HPDE6-E6E7 (cell line): ENCODE measurements around the gene JOSD2.

Source experiments
- DNase-seq: peaks from one replicate; pipeline ENCODE4 v3.0.0; 2011; ENCODE audit warnings: missing footprints; ENCODE audit errors: extremely low spot score

The JOSD2 gene

GRCh38 chr19:50493171-50493570 lies 17.8 kb downstream of the JOSD2 start:
- DNase-seq: no peak

GRCh38 chr19:50492303-50493052 lies 18.5 kb downstream of the JOSD2 start:
- DNase-seq: no peak

- DNase-seq: no peak
Observed at GRCh38 chr19:50490991-50491472, 20.0 kb downstream of the JOSD2 start.

GRCh38 chr19:50490411-50490811 lies 20.6 kb downstream of the JOSD2 start:
- DNase-seq: no peak

GRCh38 chr19:50489461-50490011 lies 21.5 kb downstream of the JOSD2 start:
- DNase-seq: no peak

GRCh38 chr19:50488389-50489194 lies 22.4 kb downstream of the JOSD2 start:
- DNase-seq: no peak

- no peak for DNase-seq
Observed at GRCh38 chr19:50486823-50487515, 24.0 kb downstream of the JOSD2 start.

GRCh38 chr19:50485284-50485955 lies 25.6 kb downstream of the JOSD2 start:
- DNase-seq: no peak

GRCh38 chr19:50482916-50483315 lies 28.1 kb downstream of the JOSD2 start:
- DNase-seq: no peak

GRCh38 chr19:50482271-50482855 lies 28.6 kb downstream of the JOSD2 start:
- DNase-seq: no peak

- DNase-seq: no peak
Observed at GRCh38 chr19:50481351-50482149, 29.4 kb downstream of the JOSD2 start.

- DNase-seq: no peak
Observed at GRCh38 chr19:50480281-50481111, 30.5 kb downstream of the JOSD2 start.

- DNase-seq: no peak
Observed at GRCh38 chr19:50479761-50480251, 31.2 kb downstream of the JOSD2 start.

GRCh38 chr19:50478901-50479715 lies 31.9 kb downstream of the JOSD2 start:
- DNase-seq: no peak

- no peak for DNase-seq
Observed at GRCh38 chr19:50477751-50478515, 33.1 kb downstream of the JOSD2 start.

- DNase-seq: no peak
Observed at GRCh38 chr19:50476907-50477238, 34.1 kb downstream of the JOSD2 start.

GRCh38 chr19:50476224-50476906 lies 34.6 kb downstream of the JOSD2 start, which contains the start of the genes EMC10 and GARIN5A:
Gene EMC10 (plus strand): TSS chr19:50476507. CDS start chr19:50476545, 38 bp downstream.
Gene GARIN5A (minus strand): TSS chr19:50476848. CDS start chr19:50476388, 460 bp downstream.
- peak; percentile 88 for DNase-seq
